Parathyroid adenoma (tissue), 2 donors: ENCODE measurements around the gene CCL20.

Source experiments
- H2AFZ ChIP-seq: fragments of 300-600 bp; sonication (generic); one replicate; pipeline ENCODE4 v1.7.0; 2017; ENCODE audit warnings: antibody characterized with exemption, mild to moderate bottlenecking
- H3K27ac ChIP-seq: fragments of 300-600 bp; sonication (generic); one replicate; pipeline ENCODE4 v1.7.0; 2017
- H3K27me3 ChIP-seq: fragments of 300-600 bp; sonication (generic); one replicate; pipeline ENCODE4 v1.7.0; 2017; ENCODE audit warnings: low read length; ENCODE audit not compliant: control insufficient read depth, insufficient read depth
- H3K36me3 ChIP-seq: fragments of 300-600 bp; sonication (generic); one replicate; pipeline ENCODE4 v1.7.0; 2017; ENCODE audit warnings: low read length; ENCODE audit not compliant: control insufficient read depth, insufficient read depth
- H3K4me1 ChIP-seq: fragments of 300-600 bp; sonication (generic); one replicate; pipeline ENCODE4 v1.7.0; 2017; ENCODE audit warnings: control low read depth
- H3K4me2 ChIP-seq: fragments of 300-600 bp; sonication (generic); one replicate; pipeline ENCODE4 v1.7.0; 2017; ENCODE audit warnings: low read length
- H3K4me3 ChIP-seq: fragments of 300-600 bp; sonication (generic); one replicate; pipeline ENCODE4 v1.7.0; 2017; ENCODE audit warnings: low read depth, low read length
- H3K79me2 ChIP-seq: fragments of 300-600 bp; sonication (generic); one replicate; pipeline ENCODE4 v1.7.0; 2017; ENCODE audit warnings: control low read depth
- H3K9ac ChIP-seq: fragments of 300-600 bp; sonication (generic); one replicate; pipeline ENCODE4 v1.7.0; 2017; ENCODE audit warnings: mild to moderate bottlenecking
- H3K9me3 ChIP-seq: fragments of 300-600 bp; sonication (generic); one replicate; pipeline ENCODE4 v1.7.0; 2017; ENCODE audit warnings: low read length; ENCODE audit not compliant: control insufficient read depth
- TF ChIP-seq, protein P1 (sequence below): fragments of 300-600 bp; sonication (generic); IDR thresholded peaks from one replicate; pipeline ENCODE4 v1.7.0; 2017; ENCODE audit warnings: antibody characterized with exemption, mild to moderate bottlenecking
- donor health status: primary hyperparathyroidism.

Gene CCL20

GRCh38 chr2:227799202-227799601 is 14.4 kb upstream of the CCL20 start:
- Histone ChIP-seq H3K9me3 (no peaks in the 10 kb centered on the region), H3K9ac (no peak overlapping the region), H2AFZ (no peak overlapping the region), H3K4me3 (no peak overlapping the region), H3K27ac (no peak overlapping the region), H3K4me1 (no peaks in the 10 kb centered on the region), H3K27me3 (no peaks in the 10 kb centered on the region), H3K79me2 (no peaks in the 10 kb centered on the region), H3K36me3 (no peaks in the 10 kb centered on the region), H3K4me2 (no peak overlapping the region)
- TF ChIP-seq, protein P1, sequence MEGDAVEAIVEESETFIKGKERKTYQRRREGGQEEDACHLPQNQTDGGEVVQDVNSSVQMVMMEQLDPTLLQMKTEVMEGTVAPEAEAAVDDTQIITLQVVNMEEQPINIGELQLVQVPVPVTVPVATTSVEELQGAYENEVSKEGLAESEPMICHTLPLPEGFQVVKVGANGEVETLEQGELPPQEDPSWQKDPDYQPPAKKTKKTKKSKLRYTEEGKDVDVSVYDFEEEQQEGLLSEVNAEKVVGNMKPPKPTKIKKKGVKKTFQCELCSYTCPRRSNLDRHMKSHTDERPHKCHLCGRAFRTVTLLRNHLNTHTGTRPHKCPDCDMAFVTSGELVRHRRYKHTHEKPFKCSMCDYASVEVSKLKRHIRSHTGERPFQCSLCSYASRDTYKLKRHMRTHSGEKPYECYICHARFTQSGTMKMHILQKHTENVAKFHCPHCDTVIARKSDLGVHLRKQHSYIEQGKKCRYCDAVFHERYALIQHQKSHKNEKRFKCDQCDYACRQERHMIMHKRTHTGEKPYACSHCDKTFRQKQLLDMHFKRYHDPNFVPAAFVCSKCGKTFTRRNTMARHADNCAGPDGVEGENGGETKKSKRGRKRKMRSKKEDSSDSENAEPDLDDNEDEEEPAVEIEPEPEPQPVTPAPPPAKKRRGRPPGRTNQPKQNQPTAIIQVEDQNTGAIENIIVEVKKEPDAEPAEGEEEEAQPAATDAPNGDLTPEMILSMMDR, result no peak

DNA sequence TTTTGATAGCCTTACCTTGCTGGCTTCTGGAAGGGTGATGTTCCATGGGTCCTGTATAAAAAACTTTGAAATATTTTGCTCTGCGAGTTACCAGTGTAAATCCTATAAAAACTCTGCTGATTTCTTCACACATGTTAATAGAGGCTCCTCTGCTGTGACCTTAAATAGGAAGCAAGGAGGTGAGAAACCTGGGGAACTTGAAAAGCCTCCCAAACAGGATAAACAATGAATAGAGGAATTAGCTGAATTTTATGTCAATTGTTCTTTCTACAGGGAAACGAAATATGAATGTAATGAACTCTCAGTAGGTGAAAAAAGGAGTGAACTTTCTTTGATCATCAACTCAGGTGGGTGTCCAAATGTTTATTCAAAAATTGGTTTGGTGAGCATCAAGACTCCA is 10.8 kb upstream of the CCL20 start:
- H3K4me1 ChIP-seq, result no peaks in the 10 kb centered on the region
- no peaks in the 10 kb centered on the region for H3K79me2 ChIP-seq
- no peaks in the 10 kb centered on the region for H3K27me3 ChIP-seq
- H3K9ac ChIP-seq, result no peak overlapping the region
- no peaks in the 10 kb centered on the region for H3K9me3 ChIP-seq
- no peak overlapping the region for H3K4me2 ChIP-seq
- no peak overlapping the region for H2AFZ ChIP-seq
- no peak overlapping the region for H3K4me3 ChIP-seq
- TF ChIP-seq, protein P1, result no peak
- no peak overlapping the region for H3K27ac ChIP-seq
- no peaks in the 10 kb centered on the region for H3K36me3 ChIP-seq

DNA sequence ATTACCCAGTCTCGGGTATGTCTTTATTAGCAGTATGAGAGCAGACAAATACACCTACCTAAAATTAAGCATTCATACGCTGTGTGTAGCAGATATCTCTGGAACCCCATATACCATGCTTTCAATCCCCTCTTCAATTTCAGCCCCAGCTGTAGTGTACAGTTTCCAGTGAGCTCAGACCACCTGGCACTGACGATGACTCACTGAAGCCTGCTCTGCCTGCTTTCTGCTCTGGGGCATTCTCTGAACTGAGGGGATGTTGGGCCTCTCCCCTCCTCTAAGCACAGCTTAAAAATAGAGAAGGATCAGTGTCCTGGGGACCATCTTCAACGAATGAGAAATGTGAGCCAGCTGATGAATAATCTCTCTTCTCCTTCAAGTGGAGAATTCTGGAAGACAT is 8.7 kb upstream of the CCL20 start:
- no peaks in the 10 kb centered on the region for H3K79me2 ChIP-seq
- TF ChIP-seq, protein P1, result no peak
- H2AFZ ChIP-seq, result no peak overlapping the region
- no peak overlapping the region for H3K4me3 ChIP-seq
- H3K36me3 ChIP-seq, result no peaks in the 10 kb centered on the region
- H3K27me3 ChIP-seq, result no peaks in the 10 kb centered on the region
- H3K4me2 ChIP-seq, result no peak overlapping the region
- no peak overlapping the region for H3K27ac ChIP-seq
- no peak overlapping the region for H3K9ac ChIP-seq
- H3K4me1 ChIP-seq, result no peaks in the 10 kb centered on the region
- no peaks in the 10 kb centered on the region for H3K9me3 ChIP-seq

- no peak overlapping the region for H2AFZ ChIP-seq
- H3K4me3 ChIP-seq, result no peak overlapping the region
- H3K4me1 ChIP-seq, result no peaks in the 10 kb centered on the region
- H3K27ac ChIP-seq, result no peak overlapping the region
- no peaks in the 10 kb centered on the region for H3K27me3 ChIP-seq
- TF ChIP-seq, protein P1, result no peak
- H3K9ac ChIP-seq, result no peak overlapping the region
- no peaks in the 10 kb centered on the region for H3K9me3 ChIP-seq
- no peaks in the 10 kb centered on the region for H3K36me3 ChIP-seq
- no peaks in the 10 kb centered on the region for H3K79me2 ChIP-seq
- H3K4me2 ChIP-seq, result no peak overlapping the region
Measured at GRCh38 chr2:227805578-227805977, 8.1 kb upstream of the CCL20 start.

- Histone ChIP-seq H3K9me3 (no peaks in the 10 kb centered on the region), H3K4me3 (no peak overlapping the region), H2AFZ (no peak overlapping the region), H3K27me3 (no peaks in the 10 kb centered on the region), H3K36me3 (no peaks in the 10 kb centered on the region), H3K9ac (no peak overlapping the region), H3K4me2 (no peak overlapping the region), H3K27ac (no peak overlapping the region), H3K4me1 (no peaks in the 10 kb centered on the region), H3K79me2 (no peaks in the 10 kb centered on the region)
- TF ChIP-seq, protein P1, result no peak
Measured at GRCh38 chr2:227808936-227809335, 4.7 kb upstream of the CCL20 start.
